DOHH2 (cell line): Measurements from ENCODE around the gene UPF1.
"Not testable (repeated sequence)": the region's sequence is repeated elsewhere in the genome, so short reads cannot be mapped to it uniquely, and the experiment has no call there.

Experiments used
- H3F3A ChIP-seq: fragments of 200-600 bp; sonication (generic), shearing (Covaris generic); 2 replicates; pipeline ENCODE4 v1.6.0; 2016; ENCODE audit warnings: antibody characterized with exemption, mild to moderate bottlenecking; ENCODE audit not compliant: control insufficient read depth, insufficient read depth
- H3K27ac ChIP-seq: fragments of 200-600 bp; sonication (generic); 2 replicates; pipeline ENCODE4 v1.5.1; 2014; ENCODE audit warnings: low read depth, mild to moderate bottlenecking, low read length, moderate library complexity
- H3K27me3 ChIP-seq: fragments of 200-600 bp; sonication (generic); 2 replicates; pipeline ENCODE4 v1.6.1; 2014; ENCODE audit warnings: mild to moderate bottlenecking, low read length, mixed read lengths; ENCODE audit not compliant: control insufficient read depth
- H3K36me3 ChIP-seq: fragments of 200-600 bp; sonication (generic); 2 replicates; pipeline ENCODE4 v1.6.1; 2014; ENCODE audit warnings: mild to moderate bottlenecking, low read length, moderate library complexity, mixed read lengths; ENCODE audit not compliant: control insufficient read depth
- H3K4me1 ChIP-seq: fragments of 200-600 bp; sonication (generic); 2 replicates; pipeline ENCODE4 v1.6.1; 2014; ENCODE audit warnings: mild to moderate bottlenecking, low read length, mixed read lengths; ENCODE audit not compliant: control insufficient read depth
- H3K4me2 ChIP-seq: fragments of 200-600 bp; sonication (generic); 2 replicates; pipeline ENCODE4 v1.6.0; 2014; ENCODE audit warnings: mild to moderate bottlenecking, low read length, moderate library complexity
- H3K4me3 ChIP-seq: fragments of 200-600 bp; sonication (generic); 2 replicates; pipeline ENCODE4 v1.5.1; 2014; ENCODE audit warnings: mild to moderate bottlenecking, low read length, mixed read lengths
- H3K79me2 ChIP-seq: fragments of 200-600 bp; sonication (generic); 2 replicates; pipeline ENCODE4 v1.6.1; 2014; ENCODE audit warnings: mild to moderate bottlenecking, low read length, mixed read lengths; ENCODE audit not compliant: control insufficient read depth
- H3K9me2 ChIP-seq: fragments of 200-600 bp; sonication (generic); replicated peaks from 2 replicates; pipeline ENCODE4 v1.6.1; 2014; ENCODE audit warnings: mild to moderate bottlenecking, low read length, mixed read lengths; ENCODE audit not compliant: control insufficient read depth
- H3K9me3 ChIP-seq: fragments of 200-600 bp; sonication (generic); 2 replicates; pipeline ENCODE4 v1.6.1; 2014; ENCODE audit warnings: antibody characterized with exemption, low read length, mixed read lengths; ENCODE audit not compliant: control insufficient read depth, insufficient read depth
- H4K20me1 ChIP-seq: fragments of 200-600 bp; sonication (generic); 2 replicates; pipeline ENCODE4 v1.6.0; 2014; ENCODE audit warnings: low read depth, mild to moderate bottlenecking, antibody characterized with exemption, low read length, moderate library complexity; ENCODE audit not compliant: control insufficient read depth, insufficient read depth
- CTCF ChIP-seq: fragments of 200-600 bp; sonication (generic); IDR thresholded peaks from one replicate; pipeline ENCODE4 v1.5.1; 2014; ENCODE audit warnings: antibody characterized with exemption, mild to moderate bottlenecking, low read depth, low read length; ENCODE audit not compliant: poor library complexity, severe bottlenecking
- EZH2phosphoT487 ChIP-seq: fragments of 200-600 bp; sonication (generic); IDR thresholded peaks from 2 replicates; pipeline ENCODE4 v1.6.1; 2017; ENCODE audit warnings: borderline replicate concordance, mild to moderate bottlenecking, antibody characterized with exemption, low read length, moderate library complexity, mixed read lengths

Gene UPF1

GRCh38 chr19:18804139-18804601 lies 27.6 kb upstream of the UPF1 start:
- Histone ChIP-seq H3K27me3 (peaks cover 7% of the 10 kb centered on the region), H3K9me2 (no peaks in the 10 kb centered on the region), H4K20me1 (no peaks in the 10 kb centered on the region), H3K4me3 (no peak overlapping the region), H3K36me3 (no peaks in the 10 kb centered on the region), H3K4me1 (no peaks in the 10 kb centered on the region), H3F3A (no peaks in the 10 kb centered on the region), H3K9me3 (no peaks in the 10 kb centered on the region), H3K27ac (no peak overlapping the region), H3K79me2 (no peaks in the 10 kb centered on the region), H3K4me2 (no peak overlapping the region)
- no peak for TF ChIP-seq EZH2phosphoT487
- TF ChIP-seq CTCF = no peak

- Histone ChIP-seq H3K4me2 (no peak overlapping the region), H3F3A (no peaks in the 10 kb centered on the region), H4K20me1 (no peaks in the 10 kb centered on the region), H3K27me3 (peaks cover 7% of the 10 kb centered on the region), H3K4me3 (no peak overlapping the region), H3K27ac (no peak overlapping the region), H3K4me1 (no peaks in the 10 kb centered on the region), H3K9me3 (no peaks in the 10 kb centered on the region), H3K36me3 (no peaks in the 10 kb centered on the region), H3K79me2 (no peaks in the 10 kb centered on the region), H3K9me2 (no peaks in the 10 kb centered on the region)
- no peak for TF ChIP-seq EZH2phosphoT487
Measured at GRCh38 chr19:18804643-18805042, 27.1 kb upstream of the UPF1 start.

- no peaks in the 10 kb centered on the region for H3K9me2 ChIP-seq
- no peak overlapping the region for H3K4me2 ChIP-seq
- TF ChIP-seq EZH2phosphoT487 = no peak
- no peak overlapping the region for H3K27ac ChIP-seq
- no peaks in the 10 kb centered on the region for H3K4me1 ChIP-seq
- no peaks in the 10 kb centered on the region for H3K36me3 ChIP-seq
- H3K79me2 ChIP-seq = no peaks in the 10 kb centered on the region
- no peaks in the 10 kb centered on the region for H4K20me1 ChIP-seq
- no peaks in the 10 kb centered on the region for H3F3A ChIP-seq
- no peak overlapping the region for H3K4me3 ChIP-seq
- H3K9me3 ChIP-seq = no peaks in the 10 kb centered on the region
- 0 out of 2 replicates have a peak, but pooled peaks cover 3% of the 10 kb centered on the region for H3K27me3 ChIP-seq
Measured at GRCh38 chr19:18807861-18808331, 23.9 kb upstream of the UPF1 start.

- TF ChIP-seq CTCF = no peak
- no peak for TF ChIP-seq EZH2phosphoT487
- Histone ChIP-seq H3K4me1 (no peaks in the 10 kb centered on the region), H3K4me2 (no peak overlapping the region), H3K9me2 (no peaks in the 10 kb centered on the region), H3K27me3 (peaks cover 3% of the 10 kb centered on the region; the same call in 1 of the 2 replicates), H3K79me2 (no peaks in the 10 kb centered on the region), H4K20me1 (no peaks in the 10 kb centered on the region), H3K36me3 (no peaks in the 10 kb centered on the region), H3K4me3 (no peak overlapping the region), H3K27ac (no peak overlapping the region), H3K9me3 (no peaks in the 10 kb centered on the region), H3F3A (no peaks in the 10 kb centered on the region)
Measured at GRCh38 chr19:18809149-18809868, 22.4 kb upstream of the UPF1 start.

GRCh38 chr19:18811638-18812037 lies 20.1 kb upstream of the UPF1 start:
- H3K27me3 ChIP-seq, H3K4me1 ChIP-seq, H3K4me3 ChIP-seq, H3K79me2 ChIP-seq, H3K27ac ChIP-seq, H3K9me3 ChIP-seq, H3K4me2 ChIP-seq, H4K20me1 ChIP-seq, H3K36me3 ChIP-seq, H3K9me2 ChIP-seq, H3F3A ChIP-seq: not testable (repeated sequence)
